ENCODE results near the gene SFT2D2.

GRCh38 chr1:168279253-168279652 is 53.4 kb downstream of the SFT2D2 start:
- no peak for TF ChIP-seq SUZ12 (IDR thresholded peaks at IDR 0.05; ENCODE audit: extremely low read depth, insufficient read depth, insufficient read length)
- no peak for TF ChIP-seq YY1 (IDR thresholded peaks at IDR 0.05; ENCODE audit: insufficient read depth, insufficient read length)
- TF ChIP-seq ZNF274 (IDR thresholded peaks at IDR 0.05; ENCODE audit: low read depth, low read length), result no peak
